ENCODE data around the gene SLC12A7. TPM values are rescaled to one million over a fixed set of nuclear protein-coding genes. Genes with fewer than 3 reads are reported as not detected.
"Not testable (repeated sequence)": the region's sequence is repeated elsewhere in the genome, so short reads cannot be mapped to it uniquely, and the experiment has no call there.

The SLC12A7 gene
- total and polyA plus RNA-seq, 11 donors = 66.3 to 159 (median 128) TPM

- Histone ChIP-seq H3K9me3 (no peaks in the 10 kb centered on the region), H3K4me1 (peaks cover 3 to 70% (median 36%) of the 10 kb centered on the region in 12 donors), H3K27me3 (no peaks in the 10 kb centered on the region), H3K4me3 (no peak overlapping the region), H3K36me3 (no peaks in the 10 kb centered on the region), H3K27ac (no peak overlapping the region)
- intact Hi-C loops (cut with DNase I) = loop anchor here in 3 of 10 donors (5.0 to 10.0 kb wide), 3 partner anchors 37 to 75 kb away; no protein-coding TSS in a partner anchor
- WGBS, 4 donors = 75 to 85% (median 80%) methylated on average over 9 of the region's 9 CpGs
- no peak for TF ChIP-seq POLR2A (IDR thresholded peaks at IDR 0.05)
- no peak for TF ChIP-seq CTCF (IDR thresholded peaks at IDR 0.05)
- DNase-seq = no peak
- no peak for ATAC-seq
These were observed 17.8 kb upstream of the SLC12A7 start for GRCh38 chr5:1129711-1130055.

GRCh38 chr5:1128977-1129710 is 17.3 kb upstream of the SLC12A7 start:
- Histone ChIP-seq H3K4me1 (peaks cover 3 to 71% (median 40%) of the 10 kb centered on the region in 12 donors), H3K27ac (peak overlapping the region in 7 of 12 donors; percentile 29 to 92 (median 71)), H3K27me3 (no peaks in the 10 kb centered on the region), H3K9me3 (no peaks in the 10 kb centered on the region), H3K36me3 (no peaks in the 10 kb centered on the region), H3K4me3 (no peak overlapping the region)
- 81 to 90% (median 85%) methylated on average over 20 to 24 of the region's 24 CpGs for WGBS, 4 donors
- TF ChIP-seq POLR2A (IDR thresholded peaks at IDR 0.05) (no peak), CTCF (IDR thresholded peaks at IDR 0.05) (no peak)
- DNase-seq = peak in 1 of 5 donors; percentile 32
- no peak for ATAC-seq
- intact Hi-C loops (cut with DNase I) = loop anchor here in 1 of 10 donors (5.0 kb wide), 1 partner anchor 37 kb away; no protein-coding TSS in a partner anchor

GRCh38 chr5:1127959-1128785 is 16.3 kb upstream of the SLC12A7 start:
- no peak overlapping the region for H3K4me3 ChIP-seq
- peaks cover 3 to 73% (median 48%) of the 10 kb centered on the region in 12 donors for H3K4me1 ChIP-seq
- 26 to 39% (median 34%) methylated on average over 16 to 20 of the region's 20 CpGs for WGBS, 4 donors
- intact Hi-C loops (cut with DNase I) = loop anchor here in 1 of 10 donors (5.0 kb wide), 1 partner anchor 36 kb away; no protein-coding TSS in a partner anchor
- peak in 4 of 5 donors; percentile 74 to 87 (median 76) for DNase-seq
- TF ChIP-seq CTCF (IDR thresholded peaks at IDR 0.05) (no peak), POLR2A (IDR thresholded peaks at IDR 0.05) (no peak)
- H3K9me3 ChIP-seq = no peaks in the 10 kb centered on the region
- peak; percentile 14 to 50 (median 28) for ATAC-seq
- H3K36me3 ChIP-seq = no peaks in the 10 kb centered on the region
- H3K27ac ChIP-seq = peak overlapping the region; percentile 23 to 92 (median 68)
- H3K27me3 ChIP-seq = no peaks in the 10 kb centered on the region

GRCh38 chr5:1125695-1126094 is 13.8 kb upstream of the SLC12A7 start:
- H3K9me3 ChIP-seq, H3K4me3 ChIP-seq, ATAC-seq, DNase-seq, H3K36me3 ChIP-seq, H3K27me3 ChIP-seq: not testable (repeated sequence)
- Histone ChIP-seq H3K4me1 (peaks cover 3 to 88% (median 60%) of the 10 kb centered on the region in 12 donors), H3K27ac (peak overlapping the region in 11 of 12 donors; percentile 33 to 96 (median 88))
- WGBS, 4 donors = 73 to 89% (median 86%) methylated on average over 2 of the region's 2 CpGs
- intact Hi-C loops (cut with DNase I) = loop anchor here in 2 of 10 donors (2.0 to 5.0 kb wide), 2 partner anchors 21 to 33 kb away; no protein-coding TSS in a partner anchor

Measured in heart left ventricle (tissue), 16 donors.